IPS-NIHi7 (cell line): ENCODE data around the gene LSAMP.
A peak's percentile ranks its signal among the peaks of the same experiment; 100 is the strongest.

Experiments used
- DNase-seq: peaks from one replicate; pipeline ENCODE4 v3.0.0; 2012; ENCODE audit warnings: mixed read lengths; ENCODE audit errors: extremely low spot score

Gene LSAMP

DNA sequence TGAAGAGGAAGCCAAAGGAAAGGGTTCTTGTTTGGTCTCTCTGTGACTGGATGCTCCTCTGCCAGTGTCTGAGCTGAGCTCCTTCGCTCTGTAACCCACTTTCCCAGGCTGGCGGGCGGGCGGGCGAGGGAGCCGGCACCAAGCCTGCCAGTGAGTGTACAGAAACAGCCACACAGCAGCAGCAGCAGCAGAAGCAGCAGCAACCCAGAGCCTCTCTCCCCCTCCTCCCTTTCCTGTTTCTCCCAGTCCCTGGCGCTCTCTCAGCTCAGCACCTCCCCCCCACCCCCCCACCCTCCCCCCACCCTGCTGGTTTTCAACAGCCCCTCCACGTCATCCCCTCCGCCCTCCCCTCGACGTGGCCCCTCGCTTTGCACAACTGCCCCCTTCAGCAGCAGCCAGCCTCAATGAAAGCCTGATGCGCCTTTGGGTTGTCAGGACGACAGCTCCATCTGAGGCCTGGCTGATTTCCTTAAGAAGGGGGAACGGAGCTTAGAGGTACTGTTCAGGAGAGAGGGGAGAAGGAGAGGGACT, at the start of gene LSAMP:
Gene LSAMP (minus strand): TSS at position 177 of the 531 bp plus-strand sequence.
- DNase-seq = peak; percentile 52

DNA sequence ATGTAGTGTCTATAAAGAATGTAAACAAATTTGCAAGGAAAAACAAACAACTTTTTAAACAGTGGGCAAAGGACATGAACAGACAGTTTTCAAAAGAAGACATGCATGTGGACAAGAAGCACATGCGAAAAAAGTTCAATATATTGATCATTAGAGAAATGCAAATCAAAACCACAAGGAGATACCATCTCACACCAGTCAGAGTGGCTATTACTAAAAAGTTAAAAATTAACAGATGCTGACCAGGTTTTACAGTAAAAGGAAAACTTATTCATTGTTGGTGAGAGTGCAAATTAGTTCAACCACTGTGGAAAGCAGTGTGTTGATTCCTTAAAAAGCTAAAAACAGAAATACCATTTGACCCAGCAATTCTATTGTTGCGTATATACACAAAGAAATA, 47.1 kb upstream of the LSAMP start:
- DNase-seq = no peak

DNA sequence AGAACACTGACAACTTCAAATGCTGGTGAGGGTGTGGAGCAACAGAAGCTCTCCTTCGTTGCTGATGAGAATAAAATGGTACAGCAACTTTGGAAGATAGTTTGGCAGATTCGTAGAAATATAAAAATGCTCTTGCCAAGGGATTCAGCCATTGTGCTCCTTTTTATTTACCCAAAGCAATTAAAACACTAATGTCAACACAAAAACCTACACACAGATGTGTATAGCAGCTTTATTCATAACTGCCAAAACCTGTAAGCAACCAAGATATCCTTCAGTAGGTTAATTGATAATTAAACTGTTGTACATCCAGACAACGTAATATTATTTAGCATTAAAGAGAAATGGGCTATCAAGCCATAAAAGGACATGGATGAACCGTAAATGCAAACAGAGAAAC, 37.8 kb upstream of the LSAMP start:
- no peak for DNase-seq

DNA sequence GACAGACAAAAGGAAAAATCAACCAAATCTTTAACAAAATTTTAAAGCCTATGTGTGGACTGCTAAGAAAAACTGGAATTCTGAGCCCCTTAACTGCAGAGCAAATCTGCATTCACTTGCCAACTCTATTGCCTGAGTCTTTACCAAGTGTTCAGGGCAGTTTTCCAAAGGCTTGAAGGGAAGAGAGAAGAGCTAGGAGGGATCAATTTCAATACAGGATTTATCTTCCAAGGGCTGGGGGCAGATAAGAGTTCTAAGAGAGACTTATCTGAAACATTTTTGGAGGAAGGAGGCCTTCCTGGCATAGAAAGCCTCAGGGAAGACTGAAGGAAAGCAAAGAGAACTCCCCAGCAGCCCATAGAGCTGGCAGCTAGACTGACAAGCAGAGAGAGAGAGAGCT, 31.4 kb upstream of the LSAMP start:
- DNase-seq = no peak

DNA sequence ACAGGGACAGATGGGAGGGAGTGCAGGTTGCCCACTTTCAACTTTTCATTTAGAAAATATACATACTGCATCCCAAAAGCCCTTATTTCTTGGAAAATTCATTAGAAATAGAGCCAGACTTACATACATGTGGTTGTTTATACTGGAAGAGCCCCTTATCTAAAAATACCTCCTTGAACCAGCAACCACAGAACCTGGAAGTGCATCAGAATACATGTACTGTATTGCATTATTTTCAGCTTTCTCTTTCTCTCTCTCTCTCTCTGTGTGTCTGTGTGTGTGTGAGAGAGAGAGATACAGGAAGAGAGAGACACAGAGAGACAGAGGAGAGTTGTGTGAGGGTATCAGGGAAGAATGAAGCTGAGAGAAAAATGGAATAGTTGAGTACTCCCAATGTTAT, 29.5 kb upstream of the LSAMP start:
- no peak for DNase-seq

DNA sequence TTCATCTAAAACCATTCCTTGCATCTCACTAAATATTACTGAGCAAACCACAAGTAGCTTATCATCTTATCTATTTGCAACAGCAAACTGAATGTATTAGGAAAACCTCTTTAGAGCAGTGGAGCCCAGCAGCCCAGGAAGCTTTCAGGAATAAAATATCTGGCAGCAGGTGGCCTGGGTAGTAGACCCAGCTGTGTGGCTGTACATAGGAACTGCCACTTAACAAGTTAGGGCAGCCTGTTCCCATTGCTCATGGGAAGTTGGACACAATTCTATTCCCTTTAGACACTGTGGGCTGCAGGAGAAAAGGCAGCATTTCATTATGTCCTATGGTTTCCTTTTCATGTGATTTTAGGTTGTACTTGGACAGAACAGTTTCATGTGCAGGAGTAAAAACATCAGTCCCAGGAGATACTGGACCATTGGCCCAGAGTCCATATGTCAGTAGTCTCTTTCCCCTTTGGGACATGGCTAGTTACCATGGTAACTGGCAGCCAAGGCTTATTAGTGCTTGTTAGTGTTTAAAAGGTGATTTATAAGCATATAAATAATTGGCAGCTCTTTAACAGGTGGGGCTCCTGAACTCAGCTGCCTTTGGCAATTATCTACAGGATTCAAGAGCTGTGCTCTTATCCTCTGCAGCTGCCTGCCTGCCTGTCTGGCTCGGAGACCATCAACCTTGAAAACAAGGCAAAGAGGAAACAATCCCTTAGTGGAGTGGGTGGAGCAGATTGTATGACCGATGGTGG, 28.9 kb upstream of the LSAMP start:
- DNase-seq = no peak

DNA sequence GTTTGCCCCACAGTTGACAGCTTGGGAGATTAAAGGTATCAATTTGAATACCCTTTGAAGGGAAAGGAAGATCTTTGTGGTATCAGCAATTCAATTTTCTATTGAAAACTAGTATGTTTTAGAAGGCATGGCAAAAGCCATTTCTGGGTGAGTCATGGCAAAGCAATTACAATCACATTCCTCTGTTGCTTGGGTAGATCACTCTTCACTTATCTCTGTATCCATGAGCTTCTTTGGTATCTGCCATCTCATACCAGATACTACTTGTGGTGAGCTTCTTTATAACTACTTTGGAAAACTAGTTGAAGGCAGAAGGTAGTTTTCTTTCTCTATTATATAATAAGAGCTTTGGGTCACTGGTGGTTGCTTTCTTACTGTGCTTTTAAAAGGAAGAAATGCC, 28.3 kb upstream of the LSAMP start:
- DNase-seq = peak; percentile 18

DNA sequence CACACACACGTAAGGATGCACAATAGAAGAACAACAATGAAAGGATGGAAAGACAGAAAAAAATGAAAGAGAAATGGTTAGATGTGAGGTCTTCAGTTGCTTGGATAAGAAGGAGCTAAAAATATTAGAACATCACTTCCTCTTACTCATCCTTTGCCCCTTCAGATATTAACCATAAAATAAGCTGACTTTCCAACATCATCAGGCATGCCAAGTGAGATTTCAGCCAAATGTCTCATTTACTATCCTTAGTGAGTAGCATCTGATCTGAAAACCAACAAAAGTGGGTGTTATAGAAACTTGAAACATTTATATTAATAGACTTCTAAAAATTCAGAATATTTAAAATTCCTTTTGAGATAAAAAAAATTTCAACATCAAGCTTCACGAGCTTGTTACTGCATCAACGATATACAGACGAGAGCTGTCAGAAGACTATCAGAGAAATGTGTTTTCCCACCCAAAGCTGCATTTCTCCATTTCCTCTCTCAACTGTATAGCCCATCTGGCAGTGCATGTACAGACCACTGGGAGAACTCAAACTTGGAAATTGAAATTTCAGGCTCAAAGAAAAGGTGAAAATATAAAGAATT, 25.4 kb upstream of the LSAMP start:
- no peak for DNase-seq

DNA sequence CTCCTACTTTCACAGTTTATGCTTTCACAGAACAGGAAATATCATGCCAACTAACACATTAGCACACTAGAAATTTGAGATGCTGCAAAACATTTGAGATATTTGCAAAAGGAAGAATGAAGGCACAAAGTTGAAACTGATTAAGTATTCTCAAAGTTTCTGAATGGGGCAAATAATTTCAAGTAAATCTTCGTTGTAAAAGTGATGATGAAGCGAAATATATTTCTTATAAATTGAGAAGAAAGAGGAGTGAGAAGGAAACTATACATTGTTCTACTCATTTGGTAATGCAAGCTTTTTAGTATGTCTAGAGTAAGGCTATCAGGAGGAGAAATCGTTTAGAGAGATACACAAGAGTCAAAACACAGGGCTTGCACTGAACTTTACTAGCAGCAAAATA, 24.3 kb upstream of the LSAMP start:
- DNase-seq = no peak

DNA sequence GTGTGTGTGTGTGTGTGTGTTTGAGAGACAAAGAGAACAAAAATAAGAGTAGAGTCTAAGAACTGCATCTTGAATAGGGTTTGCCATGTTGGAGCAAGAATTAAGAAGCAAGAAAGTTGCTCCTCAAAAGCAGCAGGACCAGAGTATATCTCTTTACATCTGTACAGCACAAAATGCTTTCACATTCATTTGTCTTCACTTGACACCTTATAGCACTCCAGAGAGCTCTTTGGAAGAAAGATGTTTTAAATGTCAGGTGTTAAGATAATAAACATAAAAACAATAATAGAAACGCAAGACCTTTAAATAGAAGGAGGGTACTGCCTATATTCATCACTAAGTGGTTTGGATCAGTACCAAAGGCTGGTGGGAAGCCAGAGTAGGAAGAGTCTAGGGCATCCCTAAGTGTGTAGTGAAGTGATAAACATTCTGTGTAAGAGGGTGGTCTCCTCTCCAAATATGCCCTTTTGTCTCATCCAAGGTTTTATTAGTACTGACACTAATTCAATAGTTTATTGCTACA, 19.1 kb upstream of the LSAMP start:
- DNase-seq = no peak

DNA sequence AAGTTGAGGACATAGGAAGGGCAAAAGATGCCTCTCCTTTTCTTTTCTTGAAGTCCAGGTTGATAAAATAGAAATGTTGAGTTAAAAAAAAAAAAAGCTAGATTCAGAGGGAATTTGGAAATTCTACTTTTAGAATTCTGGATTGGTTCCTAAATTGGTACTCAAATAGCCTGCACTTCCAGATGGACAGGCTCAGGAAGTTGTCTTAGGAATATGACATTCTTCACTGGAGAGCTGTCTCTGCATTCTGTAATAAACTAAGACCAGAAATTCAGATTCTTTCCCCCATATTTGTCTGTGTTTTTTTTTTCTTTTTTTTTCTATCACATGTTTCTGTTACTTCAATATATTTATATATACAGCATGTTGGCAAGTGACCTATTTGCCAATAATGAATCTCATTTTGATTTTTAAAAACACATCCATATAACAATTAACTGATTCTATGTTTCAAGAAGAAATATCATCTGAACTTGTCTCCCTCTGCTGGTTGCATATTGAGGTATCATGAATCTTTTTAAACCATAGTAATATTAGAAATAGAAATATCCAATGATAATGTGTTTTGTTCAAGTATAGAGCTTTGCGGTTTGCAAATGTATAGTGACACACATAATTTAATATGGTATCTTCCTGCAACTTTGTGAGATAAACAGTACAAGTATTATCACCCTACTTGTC, 8.5 kb upstream of the LSAMP start:
- no peak for DNase-seq

DNA sequence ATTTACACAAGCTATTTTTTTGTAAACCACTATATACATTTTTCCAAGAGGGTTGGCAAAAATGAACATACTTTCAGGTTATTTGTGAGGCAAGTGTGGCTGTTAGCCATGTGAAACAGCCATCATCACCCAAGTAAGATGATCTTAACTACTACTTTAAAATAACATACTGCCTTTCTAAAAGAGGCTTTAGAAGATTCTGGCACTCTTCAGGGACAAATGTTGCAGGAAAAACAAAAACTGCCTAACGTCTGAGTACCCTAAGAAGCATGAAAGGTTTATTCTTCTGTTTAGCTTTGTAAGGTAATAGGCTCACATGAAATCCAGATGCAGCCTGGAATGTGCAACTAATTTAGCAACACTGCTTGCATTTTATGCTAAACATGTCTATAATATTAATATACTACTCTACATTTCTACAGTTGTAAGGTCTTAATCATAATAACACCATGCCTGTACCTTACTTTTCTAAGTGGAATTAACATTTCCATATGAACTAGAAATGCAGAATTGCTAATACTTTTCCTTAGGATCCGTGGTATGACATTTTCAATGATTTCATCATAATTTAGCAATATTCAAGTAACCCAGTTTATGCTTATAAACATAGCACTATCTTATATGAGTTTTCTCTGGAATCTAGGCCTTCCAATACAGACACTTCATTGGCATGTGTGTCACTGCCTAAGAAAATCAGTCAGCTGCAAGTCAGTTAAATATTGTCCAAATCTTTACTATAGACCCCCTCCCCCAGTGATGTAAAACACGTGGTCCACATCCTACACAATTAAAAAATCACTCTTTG, 4.5 kb upstream of the LSAMP start:
- DNase-seq = no peak

DNA sequence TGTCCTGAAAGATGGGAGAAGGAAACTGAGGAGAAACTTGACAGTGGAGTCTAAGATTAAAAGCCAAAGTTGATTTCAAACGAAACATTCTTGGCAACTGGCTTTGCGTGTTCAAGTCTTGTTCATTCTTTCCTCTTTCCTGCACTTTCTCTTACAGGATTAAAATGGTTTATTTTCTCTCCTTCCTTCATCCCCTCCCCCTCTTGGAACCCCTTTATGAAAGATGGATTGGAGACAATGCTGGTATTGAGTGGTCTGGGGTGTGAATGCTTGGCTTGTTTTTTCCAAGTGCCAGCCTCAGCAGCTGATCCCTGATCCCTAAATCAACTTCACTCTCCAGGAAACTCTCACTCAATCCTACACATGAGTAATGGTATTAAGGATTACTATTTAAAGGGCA, 703 bp upstream of the LSAMP start:
- DNase-seq = no peak

DNA sequence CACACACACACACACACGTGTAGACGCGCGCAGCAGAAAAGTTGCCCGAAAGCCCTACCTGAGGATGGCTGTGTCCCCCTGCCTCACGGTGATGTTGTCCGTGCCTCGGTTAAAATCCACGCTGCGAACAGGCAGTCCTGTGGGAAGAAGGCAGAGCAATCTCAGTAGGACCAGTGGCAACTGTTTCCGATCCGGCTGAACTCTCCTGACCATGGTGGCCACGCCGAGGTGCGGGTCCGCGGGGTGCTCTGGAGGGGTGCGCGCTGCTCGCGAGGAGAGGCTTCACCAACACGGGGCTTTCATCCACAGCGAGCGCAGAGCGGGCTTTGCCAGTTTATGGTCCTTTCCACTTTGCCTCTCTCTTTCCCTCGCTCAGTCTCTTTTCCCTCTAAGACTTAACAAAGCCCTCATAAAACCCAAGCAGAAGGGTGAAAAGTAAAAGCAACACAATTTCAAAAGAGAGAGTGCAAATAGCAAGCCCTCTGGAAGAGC, 422 bp downstream of the LSAMP start:
- DNase-seq = peak; percentile 16

DNA sequence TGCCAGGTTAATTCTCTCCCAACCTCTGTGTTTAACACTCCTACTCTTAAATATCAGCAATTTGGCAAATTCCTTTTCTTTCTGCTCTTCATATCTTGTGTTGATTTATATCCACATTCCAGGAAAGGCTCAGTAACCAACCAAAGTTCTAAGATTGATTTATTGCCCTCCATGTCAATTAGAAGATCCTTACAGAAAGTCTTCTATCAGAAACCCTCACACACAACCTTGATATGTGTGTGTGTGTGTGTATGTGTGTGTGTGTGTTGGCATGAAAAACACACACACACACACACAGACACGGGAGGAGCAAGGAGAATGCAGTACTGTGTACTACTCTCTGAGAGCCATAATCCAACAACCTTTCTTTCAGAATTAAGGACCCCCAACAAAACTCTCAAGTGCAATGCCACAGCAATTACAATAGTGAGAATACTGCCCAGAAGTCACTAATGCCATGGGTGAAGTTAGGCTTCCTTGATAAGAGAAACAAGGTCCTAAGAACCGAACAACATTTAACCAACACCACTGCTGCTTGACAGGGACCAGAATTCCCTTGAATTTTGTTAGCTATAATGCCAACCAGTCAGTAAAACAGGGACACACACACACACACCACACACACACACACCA, 1.1 kb downstream of the LSAMP start:
- no peak for DNase-seq

DNA sequence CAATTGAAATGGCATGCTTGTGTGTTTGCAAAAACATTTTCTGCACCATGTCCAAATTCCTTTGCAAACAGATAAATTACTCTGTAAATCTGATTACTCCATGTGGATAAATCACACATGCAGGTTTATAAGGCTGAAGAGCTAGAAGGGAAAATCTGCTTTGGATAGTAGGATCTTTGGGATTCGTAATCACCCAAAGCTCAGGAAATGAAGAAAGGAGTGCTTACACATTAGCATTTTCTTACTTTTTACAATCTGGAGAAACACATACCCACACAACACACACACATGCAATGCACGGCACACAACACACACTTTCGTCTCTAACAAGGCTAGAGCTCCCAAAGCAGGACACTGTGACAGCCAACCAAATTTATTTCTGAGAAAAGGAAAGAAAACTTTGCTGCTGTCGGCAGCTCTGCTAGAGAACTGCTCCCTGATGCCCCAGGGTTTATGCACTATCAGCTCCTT, 2.1 kb downstream of the LSAMP start:
- DNase-seq = no peak

DNA sequence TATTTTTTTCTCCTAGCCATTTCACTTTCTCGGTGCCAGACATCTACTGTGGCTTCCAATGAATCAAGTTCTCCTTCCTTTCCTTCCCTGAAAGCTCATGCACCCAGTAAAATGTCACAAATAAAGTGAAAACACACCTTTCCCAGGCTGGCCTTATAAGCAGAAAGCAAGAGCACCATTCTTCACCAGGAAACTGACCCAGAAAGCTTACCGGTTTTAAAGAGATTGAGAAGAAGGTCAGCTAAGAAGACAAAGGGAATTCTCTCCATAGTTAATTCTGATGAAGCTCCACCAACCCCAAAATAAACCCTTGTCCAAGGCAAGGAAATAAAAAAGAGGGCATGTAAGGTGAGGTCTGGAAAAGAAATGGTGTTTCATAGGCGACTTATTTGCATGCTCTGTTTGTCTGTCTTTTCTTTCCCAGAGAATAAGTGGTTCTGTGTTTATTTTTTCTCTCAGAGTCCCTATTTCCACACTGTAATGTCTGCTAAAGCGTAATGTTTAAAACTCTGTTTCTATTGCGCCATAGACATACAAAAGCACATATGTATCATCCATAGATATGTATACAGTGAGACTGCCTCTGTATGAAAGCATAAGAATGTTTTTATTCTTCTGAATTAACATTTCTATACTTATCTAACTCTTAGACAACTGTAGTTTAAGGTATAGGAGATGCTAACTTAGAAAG, 2.8 kb downstream of the LSAMP start:
- no peak for DNase-seq

DNA sequence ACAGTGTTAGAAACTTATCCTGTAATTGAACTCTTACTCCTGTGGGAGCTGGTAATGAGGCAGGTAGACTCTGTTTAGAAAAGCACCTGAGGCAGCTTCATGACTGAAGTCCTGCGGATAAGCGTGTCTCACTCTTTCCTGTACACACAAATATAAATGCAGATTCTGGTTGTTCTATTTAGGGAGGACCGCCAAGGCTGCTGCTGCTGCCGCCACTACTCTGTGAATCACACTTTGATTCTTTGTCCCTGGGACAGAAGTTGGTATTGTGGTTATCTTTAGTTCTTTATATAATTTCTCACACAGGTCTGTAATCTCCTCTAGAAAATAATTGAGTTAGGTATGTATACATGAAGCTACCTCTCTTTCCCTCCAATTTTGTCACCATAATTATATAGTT, 3.6 kb downstream of the LSAMP start:
- DNase-seq = no peak

DNA sequence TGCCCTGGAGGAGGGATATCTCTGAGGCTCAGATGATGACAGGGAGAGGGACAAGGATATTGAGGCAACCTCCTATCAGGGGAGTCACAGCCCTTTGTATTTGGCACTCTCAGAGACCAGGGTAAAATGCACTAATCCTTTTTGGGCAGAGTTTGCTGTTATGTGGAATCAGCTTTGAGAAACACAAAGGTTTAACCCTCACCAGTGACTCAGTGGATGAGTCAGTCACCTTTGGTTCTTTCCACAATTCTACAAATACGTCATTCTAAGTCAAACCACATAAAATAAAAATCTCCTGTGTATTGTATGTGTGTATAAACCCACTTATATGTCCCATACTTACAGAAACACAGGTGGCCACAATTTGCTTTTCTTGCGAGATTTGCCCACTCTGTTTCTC, 5.1 kb downstream of the LSAMP start:
- DNase-seq = no peak

DNA sequence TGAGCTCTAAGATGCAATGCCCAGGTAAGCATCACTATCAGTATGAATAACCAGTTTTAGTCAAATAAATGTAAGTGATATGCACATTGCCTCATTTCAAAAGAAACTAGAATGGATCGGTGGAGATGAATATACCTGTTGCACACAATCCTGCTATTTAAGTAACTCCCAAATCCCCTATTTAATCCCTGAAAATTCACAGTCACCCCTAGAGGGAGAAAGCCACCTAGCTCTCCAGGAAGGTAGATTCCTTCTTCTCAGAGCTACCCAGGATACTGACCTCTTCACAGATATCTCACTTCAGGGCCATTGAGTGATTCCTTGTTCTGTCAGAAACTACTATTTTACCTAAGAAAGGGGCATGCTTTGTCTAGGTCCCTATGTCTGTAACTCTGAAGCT, 11.7 kb downstream of the LSAMP start:
- peak; percentile 25 for DNase-seq
